Endothelial cell of umbilical vein (primary cell): ENCODE measurements around the gene PHF12. TPM values are rescaled to one million over a fixed set of nuclear protein-coding genes. Genes with fewer than 3 reads are reported as not detected.

Source experiments
- BruUV-seq: library from RNA; stranded (reverse); fragments of 400-500 nt; replicated peaks from 2 replicates; lab custom pipeline; 2021; lab: Mats Ljungman, UMichigan
- CTCF ChIA-PET: fragments of 300-600, 350-600 bp; sonication (Branson Sonifier 250); formaldehyde crosslinking; loops from one replicate; lab custom pipeline; 2021; ENCODE audit warnings: antibody characterized with exemption, inconsistent platforms; lab: Charles Lee
- POLR2A ChIA-PET: fragments of 300-600, 350-600 bp; sonication (Branson Sonifier 250); formaldehyde crosslinking; loops from one replicate; lab custom pipeline; 2021; ENCODE audit warnings: antibody characterized with exemption, inconsistent platforms; lab: Charles Lee
- DNase-seq: peaks from one replicate; pipeline ENCODE4 v3.0.0-alpha.2; 2011; ENCODE audit warnings: low read depth, low spot score
- FAIRE-seq: peaks from 2 replicates; lab custom pipeline; 2011; peaks lifted over from hg19 to GRCh38; lab: Jason Lieb, UNC
- H2AFZ ChIP-seq: 2 replicates; pipeline ENCODE4 v1.6.0; 2012; ENCODE audit warnings: low read depth, low read length, control low read depth, inconsistent platforms
- H3K27ac ChIP-seq: 2 replicates; pipeline ENCODE4 v1.5.1; 2011; ENCODE audit warnings: low read depth, mild to moderate bottlenecking, control low read depth, low read length, moderate library complexity; ENCODE audit not compliant: insufficient read depth
- H3K27me3 ChIP-seq, 2 experiments: 2 replicates each; pipeline versions ENCODE4 v1.6.0 to v1.6.1; 2011; ENCODE audit warnings: low read length in 2 of 2, mixed read lengths in 1 of 2; ENCODE audit not compliant: control insufficient read depth in 2 of 2, insufficient read depth in 2 of 2
- H3K36me3 ChIP-seq, 2 experiments: 2 replicates in 1 of 2; 3 replicates in 1 of 2; pipeline ENCODE4 v1.5.1; 2011; ENCODE audit warnings: low read length in 2 of 2, mild to moderate bottlenecking in 1 of 2, moderate library complexity in 1 of 2; ENCODE audit not compliant: control insufficient read depth in 2 of 2, insufficient read depth in 2 of 2; ENCODE audit errors: extremely low read depth in 1 of 2
- H3K4me1 ChIP-seq: 3 replicates; pipeline ENCODE4 v1.5.1; 2011; ENCODE audit warnings: mild to moderate bottlenecking, low read length; ENCODE audit not compliant: control insufficient read depth, insufficient read depth; ENCODE audit errors: extremely low read depth
- H3K4me2 ChIP-seq: 2 replicates; pipeline ENCODE4 v1.6.1; 2011; ENCODE audit warnings: low read length, control low read depth, mixed read lengths; ENCODE audit not compliant: insufficient read depth
- H3K4me3 ChIP-seq, 3 experiments: fragments of 200-600 bp in 1 of 3; sonication (generic), shearing (Covaris generic) in 1 of 3; replicated peaks in 1 of 3; 2 replicates each; pipeline ENCODE4 v1.5.1; 2011 to 2016; ENCODE audit warnings: control low read depth in 3 of 3, low read length in 3 of 3, mild to moderate bottlenecking in 2 of 3, inconsistent platforms in 1 of 3, low read depth in 1 of 3, moderate library complexity in 1 of 3; ENCODE audit not compliant: insufficient read depth in 1 of 3
- H3K79me2 ChIP-seq: 2 replicates; pipeline ENCODE4 v1.6.0; 2012; ENCODE audit warnings: low read length, inconsistent platforms; ENCODE audit not compliant: control insufficient read depth, insufficient read depth
- H3K9ac ChIP-seq: replicated peaks from 2 replicates; pipeline ENCODE3; 2011; ENCODE audit warnings: low read length, control low read depth; ENCODE audit not compliant: insufficient read depth; ENCODE audit errors: extremely low read depth
- H3K9me1 ChIP-seq: replicated peaks from 3 replicates; pipeline ENCODE4 v1.6.0; 2011; ENCODE audit warnings: mild to moderate bottlenecking, low read length; ENCODE audit not compliant: control insufficient read depth, insufficient read depth; ENCODE audit errors: extremely low read depth
- H3K9me3 ChIP-seq: replicated peaks from 2 replicates; pipeline ENCODE4 v1.5.1; 2012; ENCODE audit warnings: low read length, inconsistent platforms; ENCODE audit not compliant: control insufficient read depth, insufficient read depth
- H4K20me1 ChIP-seq: replicated peaks from 2 replicates; pipeline ENCODE3; 2011; ENCODE audit warnings: mild to moderate bottlenecking, low read length; ENCODE audit not compliant: control insufficient read depth, insufficient read depth; ENCODE audit errors: extremely low read depth
- EZH2 ChIP-seq: IDR thresholded peaks from 2 replicates; pipeline ENCODE4 v1.6.1; 2012; ENCODE audit warnings: borderline replicate concordance, low read depth, mild to moderate bottlenecking, moderate library complexity, low read length, inconsistent platforms; ENCODE audit not compliant: severe bottlenecking
- FOS ChIP-seq: IDR thresholded peaks from 2 replicates; pipeline ENCODE4 v1.6.1; 2011; ENCODE audit warnings: mild to moderate bottlenecking, low read length, moderate library complexity, borderline replicate concordance; ENCODE audit not compliant: insufficient read depth
- GATA2 ChIP-seq: IDR thresholded peaks from 2 replicates; pipeline ENCODE4 v1.7.0; 2011; ENCODE audit warnings: low read depth, mild to moderate bottlenecking, moderate library complexity, mixed read lengths, low read length; ENCODE audit not compliant: insufficient read length, insufficient read depth
- JUN ChIP-seq: IDR thresholded peaks from 2 replicates; pipeline ENCODE4 v1.6.1; 2011; ENCODE audit warnings: borderline replicate concordance, low read depth; ENCODE audit not compliant: insufficient read length, insufficient read depth
- MYC ChIP-seq: IDR thresholded peaks from one replicate; pipeline ENCODE4 v1.6.1; 2011; ENCODE audit warnings: mild to moderate bottlenecking, low read depth, low read length
- POLR2A ChIP-seq: IDR thresholded peaks from 2 replicates; pipeline ENCODE4 v1.6.1; 2012; ENCODE audit warnings: low read depth, mild to moderate bottlenecking, control low read depth, low read length
- POLR2AphosphoS5 ChIP-seq: IDR thresholded peaks from 2 replicates; pipeline ENCODE4 v1.6.1; 2012; ENCODE audit warnings: low read depth, mild to moderate bottlenecking, control low read depth, low read length, moderate library complexity; ENCODE audit not compliant: insufficient read depth
- dilution Hi-C: fragments of 300-500 bp; cut with MboI; formaldehyde crosslinking; loops from one replicate; pipeline ENCODE4 v1.15.0; 2019; ENCODE audit warnings: low sequenced_read_pairs; ENCODE audit not compliant: extremely low pct_ligation_motif_present
- intact Hi-C: fragments of 100-400 bp; cut with micrococcal nuclease; formaldehyde crosslinking; loops from one replicate; pipeline ENCODE4 v1.10.0; 2022
- polyA plus RNA-seq, 4 experiments: library from polyadenylated mRNA; depleted of rRNA in 3 of 4; stranded (reverse) in 3 of 4; unstranded in 1 of 4; fragments of >200 nt; gene quantifications; 2 replicates each; pipeline versions ENCODE4 v1.2.1 to v1.2.3, GENCODE V29; 2011 to 2012; ENCODE audit warnings: missing spikeins in 1 of 4
- total RNA-seq: library from RNA; stranded (reverse); gene quantifications from 2 replicates; pipeline ENCODE4 v1.2.3, GENCODE V29; 2021
- TF ChIP-seq, protein P1 (sequence below): IDR thresholded peaks from 2 replicates; pipeline ENCODE4 v1.6.1; 2011; ENCODE audit not compliant: insufficient read depth, insufficient read length
- TF ChIP-seq, protein P2 (sequence below), 2 donors: IDR thresholded peaks; 1 replicate in 1 of 2; 2 replicates in 1 of 2; pipeline ENCODE4 v1.5.1; 2011; ENCODE audit warnings: low read length in 2 of 2, mild to moderate bottlenecking in 2 of 2, moderate library complexity in 2 of 2, control low read depth in 1 of 2, inconsistent platforms in 1 of 2, low read depth in 1 of 2; ENCODE audit not compliant: insufficient read depth in 1 of 2; ENCODE audit errors: extremely low read depth in 1 of 2

Gene PHF12
- total and polyA plus RNA-seq, 2 donors (not counting 3 experiments of a cell fraction or from before 2014, with no cell fraction given) = 26.6 to 44.2 TPM

DNA sequence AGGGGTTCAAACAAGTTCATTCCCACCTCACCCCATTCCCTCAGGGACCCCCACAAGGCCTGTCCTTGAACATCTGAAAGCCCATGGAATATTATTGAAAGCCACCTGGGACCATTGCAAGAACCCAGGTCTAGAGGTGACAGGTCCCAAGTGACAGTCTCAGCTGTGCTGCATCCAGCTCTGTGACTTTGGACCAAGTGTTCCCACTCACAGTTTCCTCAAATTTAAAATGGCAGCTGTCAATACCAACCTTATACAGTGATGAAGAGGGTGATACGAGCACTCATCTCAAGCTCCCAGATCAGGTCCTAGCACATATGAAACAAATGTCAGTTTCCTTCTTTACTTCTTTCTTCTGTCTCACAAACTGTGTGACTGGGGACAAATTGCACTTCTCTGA, 87.4 kb downstream of the PHF12 start:
- intact Hi-C loops (no loop called here), dilution Hi-C loops (no loop called here)
- Histone ChIP-seq H3K9me3 (no peaks in the 10 kb centered on the region), H3K27me3 (no peaks in the 10 kb centered on the region), H3K4me3 (no peak overlapping the region), H3K36me3 (peaks cover 3 to 9% of the 10 kb centered on the region in 2 experiments), H3K4me1 (peaks cover 13% of the 10 kb centered on the region), H3K27ac (no peak overlapping the region), H3K79me2 (no peaks in the 10 kb centered on the region), H3K4me2 (no peak overlapping the region), H4K20me1 (no peaks in the 10 kb centered on the region), H3K9ac (no peak overlapping the region), H3K9me1 (no peaks in the 10 kb centered on the region), H2AFZ (no peak overlapping the region)
- FAIRE-seq (no peak), DNase-seq (no peak)
- CTCF ChIA-PET = interaction anchor here (1.4 to 2.0 kb wide), 4 partner anchors 15 to 32 kb away, joined by 3 to 9 read pairs (median 5); partner anchors contain the start of gene FAM222B
- BruUV-seq = no TSS peak
- POLR2A ChIA-PET = no interaction called here
- TF ChIP-seq EZH2 = no peak
- TF ChIP-seq JUN = no peak
- TF ChIP-seq, protein P1, sequence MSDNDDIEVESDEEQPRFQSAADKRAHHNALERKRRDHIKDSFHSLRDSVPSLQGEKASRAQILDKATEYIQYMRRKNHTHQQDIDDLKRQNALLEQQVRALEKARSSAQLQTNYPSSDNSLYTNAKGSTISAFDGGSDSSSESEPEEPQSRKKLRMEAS = no peak
- no peak for TF ChIP-seq MYC
- TF ChIP-seq POLR2AphosphoS5 = no peak
- TF ChIP-seq, protein P2, sequence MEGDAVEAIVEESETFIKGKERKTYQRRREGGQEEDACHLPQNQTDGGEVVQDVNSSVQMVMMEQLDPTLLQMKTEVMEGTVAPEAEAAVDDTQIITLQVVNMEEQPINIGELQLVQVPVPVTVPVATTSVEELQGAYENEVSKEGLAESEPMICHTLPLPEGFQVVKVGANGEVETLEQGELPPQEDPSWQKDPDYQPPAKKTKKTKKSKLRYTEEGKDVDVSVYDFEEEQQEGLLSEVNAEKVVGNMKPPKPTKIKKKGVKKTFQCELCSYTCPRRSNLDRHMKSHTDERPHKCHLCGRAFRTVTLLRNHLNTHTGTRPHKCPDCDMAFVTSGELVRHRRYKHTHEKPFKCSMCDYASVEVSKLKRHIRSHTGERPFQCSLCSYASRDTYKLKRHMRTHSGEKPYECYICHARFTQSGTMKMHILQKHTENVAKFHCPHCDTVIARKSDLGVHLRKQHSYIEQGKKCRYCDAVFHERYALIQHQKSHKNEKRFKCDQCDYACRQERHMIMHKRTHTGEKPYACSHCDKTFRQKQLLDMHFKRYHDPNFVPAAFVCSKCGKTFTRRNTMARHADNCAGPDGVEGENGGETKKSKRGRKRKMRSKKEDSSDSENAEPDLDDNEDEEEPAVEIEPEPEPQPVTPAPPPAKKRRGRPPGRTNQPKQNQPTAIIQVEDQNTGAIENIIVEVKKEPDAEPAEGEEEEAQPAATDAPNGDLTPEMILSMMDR (IDR thresholded peaks at IDR 0.05; ENCODE audit: extremely low read depth in 1 of 2, insufficient read depth in 1 of 2, low read depth in 1 of 2, low read length in 2 of 2) = no peak
- no peak for TF ChIP-seq FOS
- no peak for TF ChIP-seq GATA2
- no peak for TF ChIP-seq POLR2A
